ENCODE data around the gene NR5A1. TPM values are rescaled to one million over a fixed set of nuclear protein-coding genes. Genes with fewer than 3 reads are reported as not detected.

NR5A1 gene
- total and polyA plus RNA-seq, 10 of the 15 experiments (the other 5 are each of a cell fraction or from before 2014, with no cell fraction given): 0.06 to 0.24 (median 0.08) TPM; not detected in 5

DNA sequence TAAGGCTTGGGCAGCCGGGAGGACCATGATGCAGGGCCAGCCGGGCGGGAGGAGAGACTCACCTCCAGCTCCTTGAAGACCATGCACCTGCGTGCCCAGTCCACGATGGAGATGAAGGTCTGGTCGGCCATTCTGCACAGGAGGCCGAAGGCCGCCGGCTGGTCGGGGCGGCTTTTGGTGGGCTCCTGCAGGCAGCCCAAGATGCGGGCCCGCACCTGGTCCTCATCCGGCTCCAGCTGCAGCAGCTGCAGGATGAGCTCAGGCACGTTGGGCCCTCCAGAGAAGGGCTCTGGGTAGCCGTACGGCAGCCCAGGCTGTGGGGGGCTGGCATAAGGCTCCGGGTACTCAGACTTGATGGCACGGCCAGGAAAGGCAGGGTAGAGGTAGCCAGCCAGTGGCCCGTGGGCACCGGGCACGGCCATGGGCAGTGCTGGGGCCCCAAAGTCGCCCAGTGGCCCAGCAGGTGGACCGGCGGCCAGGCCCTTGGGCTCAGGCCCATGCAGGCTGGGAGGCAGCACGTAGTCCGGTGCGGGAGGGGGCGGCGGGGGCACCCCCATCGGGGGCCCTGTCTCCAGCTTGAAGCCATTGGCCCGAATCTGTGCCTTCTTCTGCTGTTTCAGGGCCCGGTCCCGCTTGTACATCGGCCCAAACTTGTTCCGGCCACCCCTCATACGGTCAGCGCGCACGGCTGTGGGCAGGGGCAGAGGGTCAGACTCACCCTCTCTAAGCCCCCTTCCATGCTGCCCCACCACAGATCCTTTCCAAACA, 7.0 kb downstream of the NR5A1 start:
- in situ Hi-C loops (cut with MboI) (no loop called here), intact Hi-C loops (cut with micrococcal nuclease; ENCODE audit: unreplicated experiment) (no loop called here)
- H3K4me3 ChIP-seq: no peak overlapping the region
- WGBS (ENCODE audit: insufficient coverage, insufficient replicate concordance, low lambda C conversion rate, missing lambda C conversion rate): 71% methylated on average over 40 of the region's 40 CpGs
- no peak for FAIRE-seq
- H4K20me1 ChIP-seq (ENCODE audit: control insufficient read depth, insufficient read depth): no peaks in the 10 kb centered on the region
- ChIA-PET CTCF (no interaction called here), RAD21 (ENCODE audit: unreplicated experiment) (interaction anchor here (1.1 kb wide), 1 partner anchor 37 kb away, joined by 3 read pairs; no protein-coding TSS in a partner anchor), SMC1A (ENCODE audit: uncharacterized antibody, unreplicated experiment) (no interaction called here), POLR2A (no interaction called here)
- no peak overlapping the region for H3K4me2 ChIP-seq (ENCODE audit: control insufficient read depth, insufficient read depth)
- H3K9me3 ChIP-seq (replicated peaks; ENCODE audit: control insufficient read depth, insufficient read depth, low read length): no peaks in the 10 kb centered on the region
- no peak overlapping the region for H3K27ac ChIP-seq (ENCODE audit: control insufficient read depth, insufficient read depth)
- peaks cover 20% of the 10 kb centered on the region for H3K4me1 ChIP-seq (ENCODE audit: control insufficient read depth, insufficient read depth, low read length)
- no peak overlapping the region for H3K9ac ChIP-seq (ENCODE audit: control insufficient read depth, insufficient read depth, low read length)
- BruUV-seq (replicated peaks): no TSS peak
- peaks cover 7 to 10% of the 10 kb centered on the region in 2 experiments; a peak in 3 of 4 replicates for H3K27me3 ChIP-seq (replicated peaks in 1 of 2; ENCODE audit: control insufficient read depth in 2 of 2, insufficient read depth in 2 of 2, low read length in 1 of 2)
- H2AFZ ChIP-seq (ENCODE audit: control insufficient read depth, low read depth, low read length): no peak overlapping the region
- DNase-seq (ENCODE audit: low read depth, low spot score): no peak
- H3K36me3 ChIP-seq (ENCODE audit: control insufficient read depth in 2 of 2, insufficient read depth in 2 of 2, low read length in 1 of 2): no peaks in the 10 kb centered on the region
- no peaks in the 10 kb centered on the region for H3K79me2 ChIP-seq (ENCODE audit: control insufficient read depth, insufficient read depth, low read length)
- ATAC-seq: no peak
- TF ChIP-seq ZBED1 (IDR thresholded peaks at IDR 0.05; ENCODE audit: borderline replicate concordance) (no peak), RFX5 (IDR thresholded peaks at IDR 0.05; ENCODE audit: low read depth, low read length) (no peak), POLR2AphosphoS5 (IDR thresholded peaks at IDR 0.05; ENCODE audit: low read length) (no peak), DPF2 (IDR thresholded peaks at IDR 0.05) (no peak), STAT3 (IDR thresholded peaks at IDR 0.05; ENCODE audit: low read depth, low read length) (no peak), EED (IDR thresholded peaks at IDR 0.05; ENCODE audit: low read depth) (no peak), ZNF24 (IDR thresholded peaks at IDR 0.05) (no peak), SREBF2 (IDR thresholded peaks at IDR 0.05; ENCODE audit: low read length) (no peak), CHD2 (IDR thresholded peaks at IDR 0.05; ENCODE audit: borderline replicate concordance, low read depth, low read length) (no peak), ZZZ3 (IDR thresholded peaks at IDR 0.05; ENCODE audit: control insufficient read depth, insufficient read length, low read depth) (no peak)
- TF ChIP-seq, protein P1, sequence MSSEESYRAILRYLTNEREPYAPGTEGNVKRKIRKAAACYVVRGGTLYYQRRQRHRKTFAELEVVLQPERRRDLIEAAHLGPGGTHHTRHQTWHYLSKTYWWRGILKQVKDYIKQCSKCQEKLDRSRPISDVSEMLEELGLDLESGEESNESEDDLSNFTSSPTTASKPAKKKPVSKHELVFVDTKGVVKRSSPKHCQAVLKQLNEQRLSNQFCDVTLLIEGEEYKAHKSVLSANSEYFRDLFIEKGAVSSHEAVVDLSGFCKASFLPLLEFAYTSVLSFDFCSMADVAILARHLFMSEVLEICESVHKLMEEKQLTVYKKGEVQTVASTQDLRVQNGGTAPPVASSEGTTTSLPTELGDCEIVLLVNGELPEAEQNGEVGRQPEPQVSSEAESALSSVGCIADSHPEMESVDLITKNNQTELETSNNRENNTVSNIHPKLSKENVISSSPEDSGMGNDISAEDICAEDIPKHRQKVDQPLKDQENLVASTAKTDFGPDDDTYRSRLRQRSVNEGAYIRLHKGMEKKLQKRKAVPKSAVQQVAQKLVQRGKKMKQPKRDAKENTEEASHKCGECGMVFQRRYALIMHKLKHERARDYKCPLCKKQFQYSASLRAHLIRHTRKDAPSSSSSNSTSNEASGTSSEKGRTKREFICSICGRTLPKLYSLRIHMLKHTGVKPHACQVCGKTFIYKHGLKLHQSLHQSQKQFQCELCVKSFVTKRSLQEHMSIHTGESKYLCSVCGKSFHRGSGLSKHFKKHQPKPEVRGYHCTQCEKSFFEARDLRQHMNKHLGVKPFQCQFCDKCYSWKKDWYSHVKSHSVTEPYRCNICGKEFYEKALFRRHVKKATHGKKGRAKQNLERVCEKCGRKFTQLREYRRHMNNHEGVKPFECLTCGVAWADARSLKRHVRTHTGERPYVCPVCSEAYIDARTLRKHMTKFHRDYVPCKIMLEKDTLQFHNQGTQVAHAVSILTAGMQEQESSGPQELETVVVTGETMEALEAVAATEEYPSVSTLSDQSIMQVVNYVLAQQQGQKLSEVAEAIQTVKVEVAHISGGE (CRISPR knock-in tag; IDR thresholded peaks at IDR 0.05): no peak
- TF ChIP-seq, protein P2, sequence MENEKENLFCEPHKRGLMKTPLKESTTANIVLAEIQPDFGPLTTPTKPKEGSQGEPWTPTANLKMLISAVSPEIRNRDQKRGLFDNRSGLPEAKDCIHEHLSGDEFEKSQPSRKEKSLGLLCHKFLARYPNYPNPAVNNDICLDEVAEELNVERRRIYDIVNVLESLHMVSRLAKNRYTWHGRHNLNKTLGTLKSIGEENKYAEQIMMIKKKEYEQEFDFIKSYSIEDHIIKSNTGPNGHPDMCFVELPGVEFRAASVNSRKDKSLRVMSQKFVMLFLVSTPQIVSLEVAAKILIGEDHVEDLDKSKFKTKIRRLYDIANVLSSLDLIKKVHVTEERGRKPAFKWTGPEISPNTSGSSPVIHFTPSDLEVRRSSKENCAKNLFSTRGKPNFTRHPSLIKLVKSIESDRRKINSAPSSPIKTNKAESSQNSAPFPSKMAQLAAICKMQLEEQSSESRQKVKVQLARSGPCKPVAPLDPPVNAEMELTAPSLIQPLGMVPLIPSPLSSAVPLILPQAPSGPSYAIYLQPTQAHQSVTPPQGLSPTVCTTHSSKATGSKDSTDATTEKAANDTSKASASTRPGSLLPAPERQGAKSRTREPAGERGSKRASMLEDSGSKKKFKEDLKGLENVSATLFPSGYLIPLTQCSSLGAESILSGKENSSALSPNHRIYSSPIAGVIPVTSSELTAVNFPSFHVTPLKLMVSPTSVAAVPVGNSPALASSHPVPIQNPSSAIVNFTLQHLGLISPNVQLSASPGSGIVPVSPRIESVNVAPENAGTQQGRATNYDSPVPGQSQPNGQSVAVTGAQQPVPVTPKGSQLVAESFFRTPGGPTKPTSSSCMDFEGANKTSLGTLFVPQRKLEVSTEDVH (IDR thresholded peaks at IDR 0.05; ENCODE audit: low read depth, partially characterized antibody): no peak
- TF ChIP-seq, protein P3, sequence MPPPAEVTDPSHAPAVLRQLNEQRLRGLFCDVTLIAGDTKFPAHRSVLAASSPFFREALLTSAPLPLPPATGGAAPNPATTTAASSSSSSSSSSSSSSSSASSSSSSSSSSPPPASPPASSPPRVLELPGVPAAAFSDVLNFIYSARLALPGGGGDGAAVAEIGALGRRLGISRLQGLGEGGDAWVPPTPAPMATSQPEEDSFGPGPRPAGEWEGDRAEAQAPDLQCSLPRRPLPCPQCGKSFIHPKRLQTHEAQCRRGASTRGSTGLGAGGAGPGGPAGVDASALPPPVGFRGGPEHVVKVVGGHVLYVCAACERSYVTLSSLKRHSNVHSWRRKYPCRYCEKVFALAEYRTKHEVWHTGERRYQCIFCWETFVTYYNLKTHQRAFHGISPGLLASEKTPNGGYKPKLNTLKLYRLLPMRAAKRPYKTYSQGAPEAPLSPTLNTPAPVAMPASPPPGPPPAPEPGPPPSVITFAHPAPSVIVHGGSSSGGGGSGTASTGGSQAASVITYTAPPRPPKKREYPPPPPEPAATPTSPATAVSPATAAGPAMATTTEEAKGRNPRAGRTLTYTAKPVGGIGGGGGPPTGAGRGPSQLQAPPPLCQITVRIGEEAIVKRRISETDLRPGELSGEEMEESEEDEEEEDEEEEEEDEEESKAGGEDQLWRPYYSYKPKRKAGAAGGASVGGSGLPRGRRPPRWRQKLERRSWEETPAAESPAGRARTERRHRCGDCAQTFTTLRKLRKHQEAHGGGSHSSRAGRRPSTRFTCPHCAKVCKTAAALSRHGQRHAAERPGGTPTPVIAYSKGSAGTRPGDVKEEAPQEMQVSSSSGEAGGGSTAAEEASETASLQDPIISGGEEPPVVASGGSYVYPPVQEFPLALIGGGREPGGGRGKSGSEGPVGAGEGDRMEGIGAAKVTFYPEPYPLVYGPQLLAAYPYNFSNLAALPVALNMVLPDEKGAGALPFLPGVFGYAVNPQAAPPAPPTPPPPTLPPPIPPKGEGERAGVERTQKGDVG (CRISPR knock-in tag; IDR thresholded peaks at IDR 0.05): no peak
